DMS79 treated with DMSO at 0.1 percent for 48 hours (cell line): ENCODE results near the gene PSMA2.
"Not testable (repeated sequence)": the region's sequence is repeated elsewhere in the genome, so short reads cannot be mapped to it uniquely, and the experiment has no call there.

Experiments
- DNase-seq: peaks from one replicate; lab custom pipeline; 2025; lab: John Stamatoyannopoulos, UW

The PSMA2 gene

GRCh38 chr7:42907316-42907715, 24.7 kb downstream of the PSMA2 start:
- DNase-seq, result no peak

GRCh38 chr7:42906181-42906580, 25.8 kb downstream of the PSMA2 start:
- no peak for DNase-seq

- DNase-seq, result no peak
These were observed 29.6 kb downstream of the PSMA2 start for GRCh38 chr7:42902331-42902730.

- no peak for DNase-seq
These were observed 31.1 kb downstream of the PSMA2 start for GRCh38 chr7:42900842-42901241.

GRCh38 chr7:42893346-42894240, 38.4 kb downstream of the PSMA2 start:
- DNase-seq, result peak; percentile 99

GRCh38 chr7:42886893-42887505, 45.0 kb downstream of the PSMA2 start:
- DNase-seq, result no peak

- peak; percentile 27 for DNase-seq
These were observed 45.8 kb downstream of the PSMA2 start for GRCh38 chr7:42886129-42886528.

GRCh38 chr7:42885183-42885582, 46.8 kb downstream of the PSMA2 start:
- not testable (repeated sequence) for DNase-seq

GRCh38 chr7:42883950-42884349, 48.0 kb downstream of the PSMA2 start:
- peak; percentile 40 for DNase-seq

GRCh38 chr7:42880392-42880791, 51.6 kb downstream of the PSMA2 start:
- no peak for DNase-seq

- no peak for DNase-seq
These were observed 53.7 kb downstream of the PSMA2 start for GRCh38 chr7:42878303-42878702.

- DNase-seq, result no peak
These were observed 54.1 kb downstream of the PSMA2 start for GRCh38 chr7:42877862-42878261.

GRCh38 chr7:42876182-42877068, 55.5 kb downstream of the PSMA2 start:
- peak; percentile 33 for DNase-seq

- DNase-seq, result no peak
These were observed 62.6 kb downstream of the PSMA2 start for GRCh38 chr7:42869131-42870020.

- DNase-seq, result no peak
These were observed 63.5 kb downstream of the PSMA2 start for GRCh38 chr7:42868480-42868879.
